Erythroblast (primary cell): Measurements from ENCODE around the gene MAIP1.

ENCODE experiments used
- GATA1 ChIP-seq: IDR thresholded peaks from 2 replicates; pipeline ENCODE4 v1.6.1; 2011; ENCODE audit warnings: low read depth, mild to moderate bottlenecking, control low read depth, low read length, moderate library complexity
- POLR2A ChIP-seq: IDR thresholded peaks from 2 replicates; pipeline ENCODE4 v1.6.1; 2011; ENCODE audit warnings: mild to moderate bottlenecking, low read length

DNA sequence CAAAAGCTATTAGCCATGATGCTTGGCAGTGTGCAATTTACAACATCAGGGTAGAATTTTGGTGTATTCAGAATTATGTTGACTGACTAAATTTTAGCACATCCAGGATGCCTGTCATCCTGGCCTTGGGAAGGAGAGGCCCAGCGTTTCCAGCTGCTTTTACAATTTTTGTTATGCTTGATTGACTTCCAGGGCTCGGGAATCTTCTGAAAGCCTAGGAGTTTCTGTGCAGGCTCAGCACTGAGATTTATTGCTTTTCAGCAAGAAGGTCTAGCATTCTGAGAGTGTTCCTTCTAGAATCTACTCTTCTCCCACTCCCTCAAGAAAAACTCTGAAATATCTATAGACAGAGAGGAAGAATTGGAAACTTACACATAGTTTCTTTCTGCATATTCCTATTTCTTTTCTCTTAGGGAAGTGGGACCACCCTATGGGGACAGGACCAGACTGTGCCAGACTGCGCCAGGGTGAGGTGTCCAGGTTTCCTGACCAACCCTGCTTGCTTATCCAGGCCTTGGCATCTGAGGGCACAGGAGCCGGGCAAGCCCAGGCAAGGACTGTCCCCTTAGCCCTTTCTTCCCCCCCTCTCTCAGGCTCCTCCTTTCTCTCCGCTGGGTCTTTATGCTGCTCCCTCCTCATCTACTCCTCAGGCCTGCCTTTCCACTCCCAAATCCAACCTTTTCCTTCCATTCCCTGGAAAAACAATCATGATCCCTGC, 26.9 kb downstream of the MAIP1 start:
- TF ChIP-seq POLR2A: no peak
- TF ChIP-seq GATA1: no peak
